LNCaP clone FGC (cell line): ENCODE measurements around the gene KLHDC10.
"Not testable (repeated sequence)": the region's sequence is repeated elsewhere in the genome, so short reads cannot be mapped to it uniquely, and the experiment has no call there.

Experiments used
- DNase-seq: peaks from one replicate; pipeline ENCODE4 v3.0.0-alpha.2; 2011; ENCODE audit warnings: low read depth
- H3K4me3 ChIP-seq: 2 replicates; pipeline ENCODE4 v1.5.1; 2011; ENCODE audit warnings: mild to moderate bottlenecking, low read depth, low read length, control low read depth
- TF ChIP-seq, protein P1 (sequence below): IDR thresholded peaks from 2 replicates; pipeline ENCODE4 v1.5.1; 2012; ENCODE audit warnings: mild to moderate bottlenecking; ENCODE audit not compliant: control insufficient read depth, insufficient read depth; ENCODE audit errors: extremely low read depth

Gene KLHDC10

DNA sequence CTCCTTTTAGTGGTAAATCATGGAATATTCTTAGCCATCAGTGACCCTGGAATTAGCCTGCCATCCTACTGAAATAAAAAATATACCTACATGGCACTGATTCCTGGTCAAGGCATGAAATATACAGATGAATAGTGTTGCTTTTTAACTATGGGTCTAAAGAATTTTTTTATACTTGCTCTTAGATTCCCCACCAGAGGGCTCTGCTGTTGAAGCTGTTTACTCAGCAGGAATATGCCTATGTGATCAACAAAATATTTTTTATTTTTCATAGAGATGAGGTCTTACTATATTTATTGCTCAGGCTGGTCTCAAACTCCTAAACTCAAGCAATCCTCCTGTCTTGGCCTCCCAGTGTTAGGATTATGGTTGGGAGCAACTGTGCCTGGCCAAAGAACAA, 32.6 kb upstream of the KLHDC10 start:
- DNase-seq = no peak

DNA sequence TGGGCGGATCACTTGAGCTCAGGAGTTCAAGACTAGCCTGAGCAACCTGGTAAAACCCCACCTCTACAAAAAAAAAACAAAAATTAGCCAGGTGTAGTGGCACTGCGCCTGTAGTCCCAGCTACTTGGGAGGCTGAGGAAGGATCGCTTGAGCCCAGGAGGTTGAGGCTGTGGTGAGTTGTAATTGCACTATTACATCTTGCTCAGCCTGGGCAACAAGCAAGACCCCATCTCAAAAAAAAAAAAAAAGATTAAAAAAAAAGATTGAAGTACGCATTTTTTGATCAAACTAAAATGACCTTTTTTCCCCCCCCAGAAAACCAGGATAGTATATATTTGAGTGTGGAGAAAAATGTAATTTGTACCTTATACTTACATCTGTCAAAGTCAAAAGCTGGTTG, 29.8 kb upstream of the KLHDC10 start:
- DNase-seq = no peak
- TF ChIP-seq, protein P1, sequence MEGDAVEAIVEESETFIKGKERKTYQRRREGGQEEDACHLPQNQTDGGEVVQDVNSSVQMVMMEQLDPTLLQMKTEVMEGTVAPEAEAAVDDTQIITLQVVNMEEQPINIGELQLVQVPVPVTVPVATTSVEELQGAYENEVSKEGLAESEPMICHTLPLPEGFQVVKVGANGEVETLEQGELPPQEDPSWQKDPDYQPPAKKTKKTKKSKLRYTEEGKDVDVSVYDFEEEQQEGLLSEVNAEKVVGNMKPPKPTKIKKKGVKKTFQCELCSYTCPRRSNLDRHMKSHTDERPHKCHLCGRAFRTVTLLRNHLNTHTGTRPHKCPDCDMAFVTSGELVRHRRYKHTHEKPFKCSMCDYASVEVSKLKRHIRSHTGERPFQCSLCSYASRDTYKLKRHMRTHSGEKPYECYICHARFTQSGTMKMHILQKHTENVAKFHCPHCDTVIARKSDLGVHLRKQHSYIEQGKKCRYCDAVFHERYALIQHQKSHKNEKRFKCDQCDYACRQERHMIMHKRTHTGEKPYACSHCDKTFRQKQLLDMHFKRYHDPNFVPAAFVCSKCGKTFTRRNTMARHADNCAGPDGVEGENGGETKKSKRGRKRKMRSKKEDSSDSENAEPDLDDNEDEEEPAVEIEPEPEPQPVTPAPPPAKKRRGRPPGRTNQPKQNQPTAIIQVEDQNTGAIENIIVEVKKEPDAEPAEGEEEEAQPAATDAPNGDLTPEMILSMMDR = no peak
- no peak overlapping the region for H3K4me3 ChIP-seq

More for the DNA sequence above, 32.6 kb upstream of the KLHDC10 start:
- H3K4me3 ChIP-seq = no peak overlapping the region
- TF ChIP-seq, protein P1 = peak; percentile 35

DNA sequence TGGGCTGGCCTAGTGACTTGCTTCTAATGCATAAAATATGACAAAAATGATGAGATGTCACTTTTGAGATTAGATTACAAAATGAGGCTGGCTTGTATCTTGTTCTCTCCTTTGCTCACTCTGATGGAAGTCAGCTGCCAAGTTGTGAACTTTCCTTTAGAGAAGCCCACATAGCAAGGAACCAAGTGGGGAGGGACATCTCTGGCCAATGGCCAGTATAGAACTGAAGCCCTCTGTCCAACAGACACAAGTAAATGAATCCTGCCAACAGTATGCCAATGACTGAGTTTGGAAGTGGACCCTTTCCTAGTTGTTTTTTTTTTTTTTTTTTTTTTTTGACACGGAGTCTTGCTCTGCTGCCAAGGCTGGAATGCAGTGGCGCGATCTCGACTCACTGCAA, 22.5 kb upstream of the KLHDC10 start:
- no peak overlapping the region for H3K4me3 ChIP-seq
- TF ChIP-seq, protein P1 = no peak
- no peak for DNase-seq

DNA sequence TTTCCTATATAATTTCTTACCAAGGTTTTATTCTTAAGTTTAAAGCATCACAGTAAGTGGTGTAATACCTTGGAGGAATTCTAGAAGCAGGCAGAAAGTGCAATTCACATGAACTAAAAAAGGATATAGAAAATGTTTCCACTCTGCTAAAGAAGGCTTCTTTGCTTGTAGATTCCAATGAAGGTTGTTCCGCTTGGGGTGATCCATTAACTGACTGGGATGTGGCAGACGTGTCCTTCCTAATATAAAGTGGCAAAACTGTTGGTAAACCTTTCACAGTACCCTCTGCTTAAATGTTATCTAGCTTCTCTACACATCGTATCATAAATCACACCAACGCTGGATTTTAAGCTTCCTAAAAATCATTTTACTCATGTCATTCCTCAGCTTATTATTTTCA, 21.4 kb upstream of the KLHDC10 start:
- TF ChIP-seq, protein P1 = no peak
- no peak for DNase-seq
- H3K4me3 ChIP-seq = no peak overlapping the region

DNA sequence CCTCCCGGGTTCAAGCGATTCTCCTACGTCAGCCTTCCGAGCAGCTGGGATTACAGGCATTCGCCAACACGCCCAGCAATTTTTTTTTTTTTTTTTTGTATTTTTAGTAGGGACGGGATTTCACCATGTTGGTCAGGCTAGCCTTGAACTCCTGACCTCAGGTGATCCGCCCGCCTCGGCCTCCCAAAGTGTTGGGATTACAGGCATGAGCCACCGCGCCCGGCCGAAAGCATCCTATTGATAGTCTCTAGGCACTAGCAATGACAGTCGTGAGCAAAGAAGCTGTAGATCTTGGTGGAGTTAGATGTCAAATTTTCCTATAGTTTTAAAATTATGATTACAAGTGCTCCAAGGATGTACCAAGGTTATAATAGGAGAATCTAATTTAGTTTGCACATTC, 18.1 kb upstream of the KLHDC10 start:
- not testable (repeated sequence) for H3K4me3 ChIP-seq, DNase-seq

DNA sequence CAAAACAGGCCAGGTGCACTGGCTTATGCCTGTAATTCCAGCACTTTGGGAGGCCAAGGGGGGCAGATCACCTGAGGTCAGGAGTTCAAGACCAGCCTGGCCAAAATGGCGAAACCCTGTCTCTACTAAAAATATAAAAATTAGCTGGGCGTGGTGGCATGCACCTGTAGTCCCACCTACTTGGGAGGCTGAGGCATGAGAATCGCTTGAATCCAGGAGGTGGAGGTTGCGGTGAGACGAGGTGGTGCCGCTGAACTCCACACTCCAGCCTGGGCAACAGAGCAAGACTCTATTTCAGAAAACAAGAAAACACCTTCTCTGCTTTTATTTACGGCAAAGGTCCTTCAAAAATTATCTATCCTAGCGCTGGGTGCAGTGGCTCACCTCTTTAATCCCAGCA, 15.1 kb upstream of the KLHDC10 start:
- DNase-seq = not testable (repeated sequence)

DNA sequence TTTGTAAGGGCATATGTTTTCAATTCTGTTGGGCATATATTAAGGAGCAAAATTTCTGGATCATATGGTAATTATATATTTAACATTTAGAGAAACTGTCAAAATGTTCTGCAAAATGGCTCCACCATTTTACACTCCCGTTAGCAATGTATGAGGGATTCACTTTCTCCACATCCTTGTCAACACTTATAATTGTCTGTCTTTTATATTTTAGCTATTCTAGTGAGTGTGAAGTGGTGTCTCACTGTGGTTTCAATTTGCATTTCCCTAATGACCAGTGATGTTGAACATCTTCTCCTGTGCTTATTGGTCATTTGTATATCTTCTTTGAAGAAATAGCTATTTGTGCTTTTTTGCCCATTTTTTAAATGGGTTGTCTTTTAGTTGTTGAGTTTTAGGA, 8.1 kb upstream of the KLHDC10 start:
- H3K4me3 ChIP-seq = no peak overlapping the region
- TF ChIP-seq, protein P1 = no peak
- DNase-seq = no peak

More for the DNA sequence above, 15.1 kb upstream of the KLHDC10 start:
- not testable (repeated sequence) for H3K4me3 ChIP-seq

DNA sequence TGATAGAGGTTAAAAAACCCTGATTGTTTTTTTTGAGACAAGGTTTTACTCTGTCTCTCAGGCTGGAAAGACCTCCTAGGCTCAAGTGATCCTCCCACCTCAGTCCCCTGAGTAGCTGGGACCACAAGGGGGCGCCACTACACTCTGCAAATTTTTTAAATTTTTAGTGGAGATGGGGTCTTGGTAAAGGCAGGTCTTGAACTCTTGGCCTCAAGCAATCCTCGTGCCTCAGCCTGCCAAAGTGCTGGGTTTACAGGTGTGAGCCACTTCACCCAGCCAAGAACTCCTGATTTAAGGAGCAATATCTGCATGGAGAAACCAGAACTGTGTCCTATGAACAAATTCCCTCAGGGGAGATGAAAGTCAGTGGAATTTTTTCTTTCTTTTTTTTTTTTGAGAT, 7.3 kb upstream of the KLHDC10 start:
- no peak for DNase-seq

DNA sequence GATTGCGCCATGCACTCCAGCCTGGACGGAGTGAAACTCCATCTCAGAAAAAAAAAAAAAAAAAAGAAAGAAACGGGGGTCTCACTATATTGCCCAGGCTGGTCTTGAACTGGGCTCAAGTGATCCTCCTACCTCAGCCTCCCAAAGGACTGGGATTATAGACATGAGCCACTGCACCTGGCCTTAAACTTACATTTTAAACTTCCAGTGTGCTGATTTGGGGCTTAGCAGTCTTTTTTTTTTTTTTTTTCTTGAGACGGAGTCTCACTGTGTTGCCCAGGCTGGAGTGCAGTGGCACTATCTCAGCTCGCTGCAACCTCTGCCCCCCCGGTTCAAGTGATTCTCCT, 5.8 kb upstream of the KLHDC10 start:
- not testable (repeated sequence) for H3K4me3 ChIP-seq, DNase-seq

More for the DNA sequence above, 7.3 kb upstream of the KLHDC10 start:
- H3K4me3 ChIP-seq = no peak overlapping the region
- TF ChIP-seq, protein P1 = peak; percentile 61
